Sigmoid colon (tissue), 7 donors: ENCODE data around the gene HHAT. TPM values are rescaled to one million over a fixed set of nuclear protein-coding genes. Genes with fewer than 3 reads are reported as not detected.

Source experiments
- DNase-seq: peaks from one replicate; pipeline ENCODE4 v3.0.0-alpha.2; 2019
- H3K27ac ChIP-seq, 4 donors: fragments of 200-600 bp; sonication (generic); one replicate each; pipeline ENCODE4 v1.5.1; 2016 to 2019; ENCODE audit warnings: mild to moderate bottlenecking in 1 of 4
- H3K27me3 ChIP-seq, 3 donors: fragments of 200-600 bp; sonication (generic); one replicate each; pipeline ENCODE4 v1.5.1; 2019; ENCODE audit warnings: mild to moderate bottlenecking in 1 of 3
- H3K36me3 ChIP-seq, 4 donors: fragments of 200-600 bp; sonication (generic); one replicate each; pipeline ENCODE4 v1.5.1; 2016 to 2019
- H3K4me1 ChIP-seq, 4 donors: fragments of 200-600 bp; sonication (generic); one replicate each; pipeline ENCODE4 v1.5.1; 2017 to 2019
- H3K4me3 ChIP-seq, 4 donors: fragments of 200-600 bp; sonication (generic); one replicate each; pipeline ENCODE4 v1.5.1; 2017 to 2019; ENCODE audit warnings: mild to moderate bottlenecking in 2 of 4, moderate library complexity in 1 of 4
- H3K9me3 ChIP-seq, 4 donors: fragments of 200-600 bp in 3 of 4; sonication (generic) in 3 of 4; one replicate each; pipeline versions ENCODE4 v1.5.1 to v1.6.1; 2013 to 2019
- CTCF ChIP-seq, 4 experiments: fragments of 450-650 bp in 3 of 4; fragments of 200-600 bp in 1 of 4; IDR thresholded peaks; one replicate each; pipeline ENCODE4 v1.5.1; 2016 to 2019; ENCODE audit warnings: antibody characterized with exemption in 4 of 4, mild to moderate bottlenecking in 3 of 4, moderate library complexity in 2 of 4
- EP300 ChIP-seq, 4 donors: sonication (generic); formaldehyde crosslinking; IDR thresholded peaks; one replicate each; pipeline ENCODE4 v1.6.1; 2017; ENCODE audit warnings: antibody characterized with exemption in 4 of 4
- POLR2A ChIP-seq, 2 donors: fragments of 450-650 bp; IDR thresholded peaks; one replicate each; pipeline ENCODE4 v1.6.1; 2016; ENCODE audit warnings: antibody characterized with exemption in 2 of 2, mild to moderate bottlenecking in 2 of 2, moderate library complexity in 2 of 2
- POLR2AphosphoS5 ChIP-seq, 4 donors: sonication (generic); formaldehyde crosslinking; IDR thresholded peaks; one replicate each; pipeline ENCODE4 v1.6.1; 2017; ENCODE audit warnings: antibody characterized with exemption in 4 of 4
- WGBS, 2 donors: extraction: QIAGEN DNeasy Blood & Tissue Kit; methylation state at CpG; one replicate each; pipeline ENCODE4 v1.1.7; 2013; 5-methylcytosine and 5-hydroxymethylcytosine counted together
- intact Hi-C: fragments of 100-400 bp; cut with DNase I; formaldehyde crosslinking; loops from one replicate; pipeline ENCODE4 v1.15.1; 2023
- polyA plus RNA-seq, 3 donors: library from polyadenylated mRNA; stranded (reverse); fragments of 200-250 nt; gene quantifications; one replicate each; pipeline ENCODE4 v1.2.3, GENCODE V29; 2013
- total RNA-seq, 4 donors: library from RNA; depleted of rRNA; stranded (reverse); fragments of >200 nt; gene quantifications; one replicate each; pipeline ENCODE4 v1.1.0, GENCODE V29; 2016
- donor health status: healthy with polysubstance abuse.
- donor health status: Bipolar disorder and iron deficiency.
- donor health status: healthy.

HHAT gene
- total and polyA plus RNA-seq, 7 donors: 0.46 to 6.4 (median 2.1) TPM

- Histone ChIP-seq H3K27me3 (no peaks in the 10 kb centered on the region), H3K4me3 (no peak overlapping the region), H3K4me1 (no peaks in the 10 kb centered on the region), H3K36me3 (no peaks in the 10 kb centered on the region), H3K9me3 (no peaks in the 10 kb centered on the region), H3K27ac (no peak overlapping the region)
- DNase-seq: no peak
- WGBS, 2 donors: 75 to 78% methylated on average over 3 of the region's 3 CpGs
- TF ChIP-seq CTCF (IDR thresholded peaks at IDR 0.05): no peak
- TF ChIP-seq EP300 (IDR thresholded peaks at IDR 0.05): no peak
- TF ChIP-seq POLR2A (IDR thresholded peaks at IDR 0.05): no peak
- TF ChIP-seq POLR2AphosphoS5 (IDR thresholded peaks at IDR 0.05): no peak
- intact Hi-C loops: no loop called here
Measured at GRCh38 chr1:210516092-210516656, 187.5 kb downstream of the HHAT start.

- TF ChIP-seq POLR2A (IDR thresholded peaks at IDR 0.05) (no peak), EP300 (IDR thresholded peaks at IDR 0.05) (no peak), CTCF (IDR thresholded peaks at IDR 0.05) (no peak)
- no peaks in the 10 kb centered on the region for H3K27me3 ChIP-seq
- no peaks in the 10 kb centered on the region for H3K4me1 ChIP-seq
- H3K9me3 ChIP-seq: no peaks in the 10 kb centered on the region
- no peaks in the 10 kb centered on the region for H3K36me3 ChIP-seq
- H3K27ac ChIP-seq: no peak overlapping the region
- H3K4me3 ChIP-seq: no peak overlapping the region
- intact Hi-C loops: no loop called here
- WGBS, 2 donors: 84 to 94% methylated on average over 5 of the region's 5 CpGs
- DNase-seq: no peak
Measured at GRCh38 chr1:210516697-210517459, 188.2 kb downstream of the HHAT start.

GRCh38 chr1:210523830-210524229 is 195.1 kb downstream of the HHAT start:
- Histone ChIP-seq H3K27me3 (no peaks in the 10 kb centered on the region), H3K9me3 (no peaks in the 10 kb centered on the region), H3K4me3 (no peak overlapping the region), H3K36me3 (no peaks in the 10 kb centered on the region), H3K27ac (no peak overlapping the region), H3K4me1 (no peaks in the 10 kb centered on the region)
- DNase-seq: no peak
- 79 to 88% methylated on average over 4 of the region's 4 CpGs for WGBS, 2 donors
- intact Hi-C loops: no loop called here
- TF ChIP-seq CTCF (IDR thresholded peaks at IDR 0.05) (no peak), EP300 (IDR thresholded peaks at IDR 0.05) (no peak), POLR2A (IDR thresholded peaks at IDR 0.05) (no peak), POLR2AphosphoS5 (IDR thresholded peaks at IDR 0.05) (no peak)

- WGBS, 2 donors: 88 to 90% methylated on average over 13 of the region's 13 CpGs
- H3K9me3 ChIP-seq: no peaks in the 10 kb centered on the region
- TF ChIP-seq POLR2A (IDR thresholded peaks at IDR 0.05) (no peak), POLR2AphosphoS5 (IDR thresholded peaks at IDR 0.05) (no peak), CTCF (IDR thresholded peaks at IDR 0.05) (no peak)
- no peaks in the 10 kb centered on the region for H3K4me1 ChIP-seq
- no peak overlapping the region for H3K27ac ChIP-seq
- DNase-seq: no peak
- H3K36me3 ChIP-seq: no peaks in the 10 kb centered on the region
- intact Hi-C loops: no loop called here
- H3K4me3 ChIP-seq: no peak overlapping the region
- H3K27me3 ChIP-seq: no peaks in the 10 kb centered on the region
Measured at GRCh38 chr1:210525716-210526454, 197.2 kb downstream of the HHAT start.
